HFFc6 (cell line): ENCODE results near the gene PLD6. TPM values are rescaled to one million over a fixed set of nuclear protein-coding genes. Genes with fewer than 3 reads are reported as not detected.

ENCODE experiments used
- DNase-seq: peaks from one replicate; pipeline ENCODE4 v3.0.0-alpha.2; 2018
- H3K27ac Mint-ChIP-seq: 2 replicates; pipeline ENCODE4 v1.8.0; 2020; ENCODE audit warnings: mild to moderate bottlenecking, mixed read lengths
- H3K27me3 Mint-ChIP-seq: 2 replicates; pipeline ENCODE4 v1.8.0; 2021; ENCODE audit warnings: mild to moderate bottlenecking, moderate library complexity, mixed read lengths; ENCODE audit not compliant: insufficient read depth
- H3K36me3 Mint-ChIP-seq: 2 replicates; pipeline ENCODE4 v1.8.0; 2021; ENCODE audit warnings: low read depth, mixed read lengths
- H3K4me1 Mint-ChIP-seq: 2 replicates; pipeline ENCODE4 v1.8.0; 2020; ENCODE audit warnings: low read depth, mixed read lengths
- H3K4me3 Mint-ChIP-seq: 2 replicates; pipeline ENCODE4 v1.8.0; 2020; ENCODE audit warnings: mild to moderate bottlenecking, moderate library complexity, mixed read lengths
- H3K9me3 Mint-ChIP-seq: 2 replicates; pipeline ENCODE4 v1.8.0; 2020; ENCODE audit warnings: mild to moderate bottlenecking, mixed read lengths
- total RNA-seq, 6 experiments: library from RNA; stranded (reverse); fragmentation: NEBNext Ultra II Directional; extraction: Animal tissue kit (Norgen Biotek cat#: 25700); gene quantifications; 2 replicates in 1 of 6; 3 replicates in 5 of 6; pipeline ENCODE4 v1.2.3, GENCODE V29; 2021
- TF ChIP-seq, protein P1 (sequence below): fragments of 200-600 bp; sonication (generic); IDR thresholded peaks from 2 replicates; pipeline ENCODE4 v1.5.0; 2021; ENCODE audit warnings: antibody characterized with exemption, mild to moderate bottlenecking

Gene PLD6
- total RNA-seq, 6 experiments from 2014 or later: 1.7 to 3.6 (median 2.3) TPM

DNA sequence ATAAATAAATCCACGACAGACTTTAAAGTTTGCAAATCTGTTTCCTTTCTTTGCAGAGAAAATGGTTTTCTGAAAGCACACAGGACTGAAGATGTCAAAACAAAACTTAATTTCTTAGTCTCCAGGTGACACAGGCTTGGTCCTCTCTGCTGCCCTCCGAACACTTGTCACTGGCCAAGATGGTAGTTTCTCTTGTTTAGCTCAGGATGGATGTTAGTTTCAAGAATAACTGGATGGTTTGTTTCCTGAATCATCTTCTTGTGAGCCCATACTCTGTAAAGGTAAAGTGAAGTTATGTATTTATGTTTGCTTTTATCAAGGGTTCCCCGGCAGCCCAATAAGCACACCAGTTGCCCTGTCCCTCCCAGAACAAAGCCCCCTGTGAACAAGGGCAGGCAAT lies 40.7 kb upstream of the PLD6 start:
- no peaks in the 10 kb centered on the region; the same call in 1 of the 2 replicates for H3K27me3 Mint-ChIP-seq
- H3K36me3 Mint-ChIP-seq: peaks cover 23% of the 10 kb centered on the region
- H3K4me3 Mint-ChIP-seq: no peak overlapping the region
- no peaks in the 10 kb centered on the region for H3K4me1 Mint-ChIP-seq
- TF ChIP-seq, protein P1, sequence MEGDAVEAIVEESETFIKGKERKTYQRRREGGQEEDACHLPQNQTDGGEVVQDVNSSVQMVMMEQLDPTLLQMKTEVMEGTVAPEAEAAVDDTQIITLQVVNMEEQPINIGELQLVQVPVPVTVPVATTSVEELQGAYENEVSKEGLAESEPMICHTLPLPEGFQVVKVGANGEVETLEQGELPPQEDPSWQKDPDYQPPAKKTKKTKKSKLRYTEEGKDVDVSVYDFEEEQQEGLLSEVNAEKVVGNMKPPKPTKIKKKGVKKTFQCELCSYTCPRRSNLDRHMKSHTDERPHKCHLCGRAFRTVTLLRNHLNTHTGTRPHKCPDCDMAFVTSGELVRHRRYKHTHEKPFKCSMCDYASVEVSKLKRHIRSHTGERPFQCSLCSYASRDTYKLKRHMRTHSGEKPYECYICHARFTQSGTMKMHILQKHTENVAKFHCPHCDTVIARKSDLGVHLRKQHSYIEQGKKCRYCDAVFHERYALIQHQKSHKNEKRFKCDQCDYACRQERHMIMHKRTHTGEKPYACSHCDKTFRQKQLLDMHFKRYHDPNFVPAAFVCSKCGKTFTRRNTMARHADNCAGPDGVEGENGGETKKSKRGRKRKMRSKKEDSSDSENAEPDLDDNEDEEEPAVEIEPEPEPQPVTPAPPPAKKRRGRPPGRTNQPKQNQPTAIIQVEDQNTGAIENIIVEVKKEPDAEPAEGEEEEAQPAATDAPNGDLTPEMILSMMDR: no peak
- DNase-seq: no peak
- H3K9me3 Mint-ChIP-seq: no peaks in the 10 kb centered on the region
- H3K27ac Mint-ChIP-seq: no peak overlapping the region

DNA sequence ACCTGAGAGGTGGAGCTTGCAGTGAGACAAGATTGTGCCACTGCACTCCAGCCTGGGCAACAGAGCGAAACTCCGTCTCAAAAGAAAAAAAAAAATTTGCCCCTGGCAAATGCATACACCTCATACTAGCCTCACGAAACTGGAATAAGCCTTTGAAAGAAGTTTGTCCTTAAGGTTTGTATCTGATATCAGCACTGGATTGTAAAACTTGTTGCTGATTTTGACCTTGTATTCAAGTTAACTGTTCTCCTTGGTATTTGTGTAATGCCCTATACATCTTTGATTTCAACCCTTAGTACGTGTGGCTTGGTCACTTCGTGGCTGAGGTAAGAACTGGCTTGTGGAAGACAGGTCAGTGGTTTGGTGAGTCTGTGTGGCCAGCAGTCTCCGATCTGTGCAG lies 37.0 kb upstream of the PLD6 start:
- H3K27me3 Mint-ChIP-seq: peaks cover 2% of the 10 kb centered on the region; the same call in 1 of the 2 replicates
- H3K36me3 Mint-ChIP-seq: peaks cover 11% of the 10 kb centered on the region; the same call in 1 of the 2 replicates
- H3K9me3 Mint-ChIP-seq: no peaks in the 10 kb centered on the region
- TF ChIP-seq, protein P1: no peak
- no peak overlapping the region for H3K4me3 Mint-ChIP-seq
- H3K27ac Mint-ChIP-seq: no peak overlapping the region
- DNase-seq: no peak
- H3K4me1 Mint-ChIP-seq: no peaks in the 10 kb centered on the region

DNA sequence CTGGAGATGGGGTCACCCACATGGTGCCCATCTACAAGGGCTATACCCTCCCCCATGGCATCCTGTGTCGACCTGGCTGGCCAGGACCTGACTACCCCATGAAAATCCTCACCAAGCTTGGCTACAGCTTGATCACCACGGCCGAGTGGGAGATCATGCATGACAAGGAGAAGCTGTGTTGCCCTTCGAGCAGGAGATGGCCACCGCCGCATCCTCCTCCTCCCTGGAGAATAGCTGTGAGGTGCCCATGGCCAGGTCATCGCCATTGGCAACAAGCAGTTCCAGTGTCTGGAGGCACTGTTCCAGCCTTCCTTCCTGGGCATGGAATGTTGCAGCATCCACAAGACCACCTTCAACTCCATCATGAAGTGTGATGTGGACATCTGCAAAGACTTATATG lies 36.1 kb upstream of the PLD6 start:
- H3K36me3 Mint-ChIP-seq: peaks cover 8% of the 10 kb centered on the region; the same call in 1 of the 2 replicates
- no peaks in the 10 kb centered on the region for H3K9me3 Mint-ChIP-seq
- DNase-seq: no peak
- TF ChIP-seq, protein P1: no peak
- no peak overlapping the region for H3K27ac Mint-ChIP-seq
- peaks cover 2% of the 10 kb centered on the region; the same call in 1 of the 2 replicates for H3K27me3 Mint-ChIP-seq
- no peaks in the 10 kb centered on the region for H3K4me1 Mint-ChIP-seq
- H3K4me3 Mint-ChIP-seq: no peak overlapping the region

DNA sequence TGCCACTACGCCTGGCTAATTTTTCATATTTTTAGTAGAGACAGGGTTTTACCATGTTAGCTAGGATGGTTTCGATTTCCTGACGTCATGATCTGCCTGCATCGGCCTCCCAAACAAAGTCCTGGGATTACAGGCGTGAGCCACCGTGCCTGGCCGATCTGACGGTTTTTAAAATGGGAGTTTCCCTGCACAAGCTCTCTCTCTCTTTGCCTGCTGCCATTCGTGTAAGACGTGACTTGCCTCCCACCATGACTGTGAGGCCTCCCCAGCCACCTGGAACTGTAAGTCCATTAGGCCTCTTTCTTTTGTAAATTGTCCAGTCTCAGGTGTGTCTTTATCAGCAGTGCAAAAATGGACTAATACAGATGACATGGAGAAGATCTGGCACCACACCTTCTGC lies 35.5 kb upstream of the PLD6 start:
- H3K4me1 Mint-ChIP-seq: no peaks in the 10 kb centered on the region
- no peak overlapping the region for H3K27ac Mint-ChIP-seq
- no peak overlapping the region for H3K4me3 Mint-ChIP-seq
- no peak for DNase-seq
- H3K36me3 Mint-ChIP-seq: peaks cover 2% of the 10 kb centered on the region; the same call in 1 of the 2 replicates
- TF ChIP-seq, protein P1: no peak
- H3K27me3 Mint-ChIP-seq: peaks cover 2% of the 10 kb centered on the region; the same call in 1 of the 2 replicates
- H3K9me3 Mint-ChIP-seq: no peaks in the 10 kb centered on the region

DNA sequence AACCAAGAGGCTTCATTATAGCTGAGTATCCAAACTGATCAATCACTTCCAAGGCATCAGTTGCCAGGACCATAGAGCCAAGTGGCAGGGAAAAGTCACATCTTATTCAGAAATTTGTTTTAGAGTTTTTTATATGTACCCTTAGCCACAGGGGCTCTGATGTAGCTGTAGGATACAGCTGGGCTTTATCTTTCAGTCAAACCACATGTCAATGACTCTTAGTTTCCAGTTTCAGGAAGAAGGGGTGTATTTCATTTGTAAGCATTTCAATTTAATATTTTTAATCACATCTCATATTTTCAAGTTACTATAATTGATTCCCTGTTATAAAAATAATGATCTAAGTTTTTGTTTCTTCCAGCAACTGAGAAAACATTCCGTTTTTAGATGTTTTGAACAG lies 33.7 kb upstream of the PLD6 start:
- no peaks in the 10 kb centered on the region for H3K36me3 Mint-ChIP-seq
- H3K4me1 Mint-ChIP-seq: peaks cover 15% of the 10 kb centered on the region
- H3K27me3 Mint-ChIP-seq: peaks cover 2% of the 10 kb centered on the region
- no peak overlapping the region for H3K27ac Mint-ChIP-seq
- DNase-seq: no peak
- TF ChIP-seq, protein P1: no peak
- H3K9me3 Mint-ChIP-seq: no peaks in the 10 kb centered on the region
- no peak overlapping the region for H3K4me3 Mint-ChIP-seq
